ENCODE data around the gene MLST8. TPM values are rescaled to one million over a fixed set of nuclear protein-coding genes. Genes with fewer than 3 reads are reported as not detected.
A peak's percentile ranks its signal among the peaks of the same experiment; 100 is the strongest.

The MLST8 gene
- total and polyA plus RNA-seq, 2 experiments from 2014 or later = 100.0 to 117 TPM

DNA sequence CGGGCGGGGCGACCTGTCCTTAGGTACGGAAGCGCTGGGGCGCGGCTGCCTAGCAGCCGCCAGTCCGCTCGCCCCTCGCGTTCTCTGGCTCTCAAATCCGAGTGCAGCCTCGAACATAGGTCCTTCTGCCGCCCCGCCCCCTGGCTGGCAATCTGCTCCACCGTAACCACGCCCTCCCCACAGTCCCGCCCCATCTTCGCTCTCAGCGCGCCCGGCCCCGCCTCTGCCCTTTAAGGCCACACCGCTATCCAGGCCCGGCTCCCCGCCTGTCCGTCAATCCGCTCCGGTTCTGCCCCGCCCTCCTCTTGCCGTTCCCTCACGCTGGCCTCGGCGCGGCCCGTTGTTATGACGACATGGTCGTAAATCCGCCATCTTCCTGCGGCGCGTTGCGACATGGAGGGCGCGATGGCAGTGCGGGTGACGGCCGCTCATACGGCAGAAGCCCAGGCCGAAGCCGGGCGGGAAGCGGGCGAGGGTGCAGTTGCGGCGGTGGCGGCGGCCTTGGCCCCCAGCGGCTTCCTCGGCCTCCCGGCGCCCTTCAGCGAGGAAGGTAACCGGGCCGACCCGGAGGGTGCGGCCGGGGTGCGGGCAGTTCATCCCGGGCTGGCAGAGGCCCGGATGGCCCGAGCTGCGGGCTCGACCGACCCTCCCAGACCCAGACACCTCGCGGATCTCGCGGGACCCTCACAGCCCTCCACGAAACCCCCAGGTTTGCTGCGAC is 18.1 kb downstream of the MLST8 start, which contains the start of gene E4F1:
Gene E4F1, plus strand, starts transcription at position 371 of the 721 bp plus-strand sequence. Its CDS starts 23 bp downstream, at position 394.
- Histone ChIP-seq H3K27me3 (no peaks in the 10 kb centered on the region), H3K4me1 (ENCODE audit: low read depth) (peaks cover 3% of the 10 kb centered on the region), H3K27ac (peak within 1 kb of the TSS; percentile 71), H3K4me3 (peak within 1 kb of the TSS; percentile 81), H3K36me3 (no peaks in the 10 kb centered on the region), H3K9me3 (ENCODE audit: low read depth) (no peaks in the 10 kb centered on the region)
- peak; percentile 100 for DNase-seq (ENCODE audit: low read depth in 1 of 2, low spot score in 1 of 2)
- TF ChIP-seq, protein P1, sequence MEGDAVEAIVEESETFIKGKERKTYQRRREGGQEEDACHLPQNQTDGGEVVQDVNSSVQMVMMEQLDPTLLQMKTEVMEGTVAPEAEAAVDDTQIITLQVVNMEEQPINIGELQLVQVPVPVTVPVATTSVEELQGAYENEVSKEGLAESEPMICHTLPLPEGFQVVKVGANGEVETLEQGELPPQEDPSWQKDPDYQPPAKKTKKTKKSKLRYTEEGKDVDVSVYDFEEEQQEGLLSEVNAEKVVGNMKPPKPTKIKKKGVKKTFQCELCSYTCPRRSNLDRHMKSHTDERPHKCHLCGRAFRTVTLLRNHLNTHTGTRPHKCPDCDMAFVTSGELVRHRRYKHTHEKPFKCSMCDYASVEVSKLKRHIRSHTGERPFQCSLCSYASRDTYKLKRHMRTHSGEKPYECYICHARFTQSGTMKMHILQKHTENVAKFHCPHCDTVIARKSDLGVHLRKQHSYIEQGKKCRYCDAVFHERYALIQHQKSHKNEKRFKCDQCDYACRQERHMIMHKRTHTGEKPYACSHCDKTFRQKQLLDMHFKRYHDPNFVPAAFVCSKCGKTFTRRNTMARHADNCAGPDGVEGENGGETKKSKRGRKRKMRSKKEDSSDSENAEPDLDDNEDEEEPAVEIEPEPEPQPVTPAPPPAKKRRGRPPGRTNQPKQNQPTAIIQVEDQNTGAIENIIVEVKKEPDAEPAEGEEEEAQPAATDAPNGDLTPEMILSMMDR (IDR thresholded peaks at IDR 0.05; ENCODE audit: low read depth, low read length) = no peak

DNA sequence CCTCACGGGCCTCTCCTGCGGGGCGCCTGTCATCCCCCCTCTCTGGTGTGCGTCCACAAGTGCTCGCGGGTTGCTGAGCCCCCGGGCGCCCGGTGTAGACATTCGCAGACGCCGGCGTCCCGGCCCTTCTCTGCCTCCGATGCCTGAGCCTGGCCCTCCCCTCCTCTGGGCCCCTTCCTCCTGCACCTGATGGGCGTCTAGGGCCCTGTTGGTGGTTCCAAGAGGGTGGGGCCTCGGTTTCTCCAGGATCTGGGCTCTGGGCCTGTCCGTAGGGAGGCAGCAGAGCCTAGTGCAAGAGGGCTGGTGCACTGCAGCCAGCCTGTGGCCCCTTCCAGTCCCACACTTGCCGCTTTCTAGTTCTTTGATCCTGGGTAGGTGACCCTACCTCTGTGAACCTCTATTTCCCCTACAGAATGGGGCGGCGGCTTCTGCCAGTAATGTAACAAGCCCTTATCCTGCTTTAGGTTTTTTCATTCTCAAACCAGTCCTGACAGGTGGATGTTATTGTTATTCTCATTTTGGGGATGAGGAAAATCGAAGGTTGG is 18.8 kb downstream of the MLST8 start:
- H3K36me3 ChIP-seq = peaks cover 4% of the 10 kb centered on the region
- H3K27me3 ChIP-seq = no peaks in the 10 kb centered on the region
- peak; percentile 44 to 60 for DNase-seq (ENCODE audit: low read depth in 1 of 2, low spot score in 1 of 2)
- H3K9me3 ChIP-seq (ENCODE audit: low read depth) = no peaks in the 10 kb centered on the region
- H3K4me1 ChIP-seq (ENCODE audit: low read depth) = peaks cover 3% of the 10 kb centered on the region
- H3K4me3 ChIP-seq = peak overlapping the region; percentile 81
- peak overlapping the region; percentile 71 for H3K27ac ChIP-seq
- TF ChIP-seq, protein P1 (IDR thresholded peaks at IDR 0.05; ENCODE audit: low read depth, low read length) = peak; percentile 38

DNA sequence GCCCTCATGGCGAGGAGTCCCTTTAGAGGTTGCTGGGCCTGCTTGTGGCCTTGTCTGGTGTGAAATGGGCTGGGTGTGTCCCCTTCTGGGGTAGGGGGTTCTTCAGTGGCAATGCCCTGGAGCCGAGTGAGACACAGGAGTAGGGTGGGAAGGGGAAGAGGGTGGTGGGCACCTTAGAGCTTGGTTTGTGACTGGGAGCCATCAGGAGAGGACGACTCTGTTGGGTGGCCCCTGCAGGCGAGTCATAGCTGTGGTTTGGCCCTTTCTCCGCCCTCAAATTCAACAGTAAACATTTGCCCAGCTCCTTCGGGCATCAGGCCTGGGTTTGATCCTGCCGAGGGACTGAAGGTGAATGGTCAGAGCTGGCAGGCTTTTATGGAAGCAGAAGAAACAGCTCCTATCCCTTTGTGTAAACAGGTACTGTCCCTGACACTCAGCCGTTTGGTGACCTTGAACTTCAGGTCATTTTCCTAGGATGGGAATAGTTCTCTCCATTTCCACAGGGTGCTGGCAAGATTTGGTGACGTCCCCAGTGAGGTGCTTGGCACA is 21.1 kb downstream of the MLST8 start:
- Histone ChIP-seq H3K4me1 (ENCODE audit: low read depth) (peaks cover 3% of the 10 kb centered on the region), H3K4me3 (no peak overlapping the region), H3K9me3 (ENCODE audit: low read depth) (no peaks in the 10 kb centered on the region), H3K27me3 (no peaks in the 10 kb centered on the region), H3K27ac (no peak overlapping the region), H3K36me3 (peaks cover 14% of the 10 kb centered on the region)
- no peak for DNase-seq (ENCODE audit: low read depth in 1 of 2, low spot score in 1 of 2)
- TF ChIP-seq, protein P1 (IDR thresholded peaks at IDR 0.05; ENCODE audit: low read depth, low read length) = no peak

DNA sequence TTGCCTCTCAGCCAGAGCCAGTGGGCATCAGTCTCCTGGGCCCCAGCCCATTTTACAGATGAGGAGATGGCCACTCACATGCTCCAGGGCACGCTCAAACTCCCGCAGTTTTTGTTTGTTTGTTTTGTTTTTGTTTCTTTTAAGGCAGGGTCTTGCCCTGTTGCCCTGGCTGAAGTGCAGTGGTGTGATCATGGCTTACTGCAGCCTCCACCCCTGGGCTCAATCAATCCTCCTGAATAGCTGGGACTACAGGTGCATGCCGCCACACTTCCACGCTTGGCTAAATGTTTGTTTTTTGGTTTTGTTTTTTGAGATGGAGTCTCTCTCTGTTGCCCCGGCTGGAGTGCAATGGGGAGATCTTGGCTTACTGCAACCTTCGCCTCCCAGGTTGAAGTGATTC is 21.7 kb downstream of the MLST8 start:
- H3K4me1 ChIP-seq (ENCODE audit: low read depth) = peaks cover 3% of the 10 kb centered on the region
- H3K27ac ChIP-seq = no peak overlapping the region
- H3K9me3 ChIP-seq (ENCODE audit: low read depth) = no peaks in the 10 kb centered on the region
- TF ChIP-seq, protein P1 (IDR thresholded peaks at IDR 0.05; ENCODE audit: low read depth, low read length) = no peak
- DNase-seq (ENCODE audit: low read depth in 1 of 2, low spot score in 1 of 2) = no peak
- H3K36me3 ChIP-seq = peaks cover 15% of the 10 kb centered on the region
- H3K4me3 ChIP-seq = no peak overlapping the region
- H3K27me3 ChIP-seq = no peaks in the 10 kb centered on the region

DNA sequence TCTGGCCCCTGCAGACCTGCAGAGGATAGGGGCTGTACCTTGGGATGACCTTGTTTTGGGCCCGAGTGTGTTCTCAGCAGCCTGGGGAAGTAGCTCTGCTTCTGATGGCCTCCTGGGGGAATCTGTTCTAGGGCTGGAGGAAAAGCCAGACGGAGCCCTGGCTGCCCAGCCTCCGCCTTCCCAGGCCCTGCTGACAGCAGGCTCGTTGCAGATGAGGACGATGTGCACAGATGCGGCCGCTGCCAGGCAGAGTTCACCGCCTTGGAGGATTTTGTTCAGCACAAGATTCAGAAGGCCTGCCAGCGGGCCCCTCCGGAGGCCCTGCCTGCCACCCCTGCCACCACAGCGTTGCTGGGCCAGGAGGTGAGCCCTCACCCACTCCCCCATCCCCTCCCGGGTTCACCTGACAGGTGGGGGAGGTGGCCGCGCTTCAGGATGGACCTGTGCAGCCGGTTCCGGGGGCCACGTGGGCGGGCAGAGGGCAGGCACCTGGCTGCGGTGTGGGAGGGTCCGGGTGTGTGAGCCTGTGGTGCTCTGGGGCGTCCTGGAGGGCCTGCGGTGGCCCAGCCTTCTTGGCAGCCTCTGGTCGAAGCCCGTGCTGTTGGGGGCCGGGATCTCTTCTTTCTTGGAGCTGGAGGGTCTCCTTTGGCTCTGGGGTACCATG is 23.0 kb downstream of the MLST8 start:
- Histone ChIP-seq H3K36me3 (peaks cover 26% of the 10 kb centered on the region), H3K4me1 (ENCODE audit: low read depth) (no peaks in the 10 kb centered on the region), H3K27ac (no peak overlapping the region), H3K4me3 (no peak overlapping the region), H3K27me3 (no peaks in the 10 kb centered on the region), H3K9me3 (ENCODE audit: low read depth) (no peaks in the 10 kb centered on the region)
- TF ChIP-seq, protein P1 (IDR thresholded peaks at IDR 0.05; ENCODE audit: low read depth, low read length) = no peak
- DNase-seq (ENCODE audit: low read depth in 1 of 2, low spot score in 1 of 2) = no peak

Data from cardiac muscle cell (in vitro differentiated cells and primary cell).